Cardiac fibroblast (primary cell): Measurements from ENCODE around the gene OR10R2.

Source experiments
- DNase-seq, 2 donors: peaks; one replicate each; pipeline versions ENCODE4 v3.0.0 to v3.0.0-alpha.2; 2010; ENCODE audit warnings: low read depth in 2 of 2
- H3K4me3 ChIP-seq, 2 donors: replicated peaks in 1 of 2; 1 replicate in 1 of 2; 2 replicates in 1 of 2; pipeline ENCODE4 v1.5.1; 2011; ENCODE audit warnings: low read depth in 2 of 2, low read length in 2 of 2, mild to moderate bottlenecking in 2 of 2, moderate library complexity in 1 of 2
- TF ChIP-seq, protein P1 (sequence below): IDR thresholded peaks from one replicate; pipeline ENCODE4 v1.5.1; 2011; ENCODE audit warnings: low read depth, mild to moderate bottlenecking, low read length, inconsistent platforms

The OR10R2 gene

DNA sequence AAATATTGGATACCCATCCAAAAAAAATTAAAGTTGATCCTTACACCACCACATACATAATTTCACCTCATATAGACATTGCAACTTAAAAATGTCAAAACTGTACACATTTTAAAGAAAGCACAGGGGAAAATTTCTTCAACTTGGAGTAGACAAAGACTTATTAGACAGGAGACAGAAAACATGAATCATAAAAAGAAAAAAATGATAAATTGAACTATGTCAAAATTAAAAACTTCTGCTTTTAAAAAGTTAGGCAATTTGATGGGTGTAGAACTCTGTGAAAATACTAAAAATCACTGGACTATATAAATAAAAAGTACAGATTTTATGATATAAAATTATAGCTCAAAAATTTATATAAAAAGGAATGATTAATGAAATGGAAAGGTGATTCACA lies 14.8 kb upstream of the OR10R2 start:
- no peak overlapping the region for H3K4me3 ChIP-seq
- no peak for DNase-seq
- TF ChIP-seq, protein P1, sequence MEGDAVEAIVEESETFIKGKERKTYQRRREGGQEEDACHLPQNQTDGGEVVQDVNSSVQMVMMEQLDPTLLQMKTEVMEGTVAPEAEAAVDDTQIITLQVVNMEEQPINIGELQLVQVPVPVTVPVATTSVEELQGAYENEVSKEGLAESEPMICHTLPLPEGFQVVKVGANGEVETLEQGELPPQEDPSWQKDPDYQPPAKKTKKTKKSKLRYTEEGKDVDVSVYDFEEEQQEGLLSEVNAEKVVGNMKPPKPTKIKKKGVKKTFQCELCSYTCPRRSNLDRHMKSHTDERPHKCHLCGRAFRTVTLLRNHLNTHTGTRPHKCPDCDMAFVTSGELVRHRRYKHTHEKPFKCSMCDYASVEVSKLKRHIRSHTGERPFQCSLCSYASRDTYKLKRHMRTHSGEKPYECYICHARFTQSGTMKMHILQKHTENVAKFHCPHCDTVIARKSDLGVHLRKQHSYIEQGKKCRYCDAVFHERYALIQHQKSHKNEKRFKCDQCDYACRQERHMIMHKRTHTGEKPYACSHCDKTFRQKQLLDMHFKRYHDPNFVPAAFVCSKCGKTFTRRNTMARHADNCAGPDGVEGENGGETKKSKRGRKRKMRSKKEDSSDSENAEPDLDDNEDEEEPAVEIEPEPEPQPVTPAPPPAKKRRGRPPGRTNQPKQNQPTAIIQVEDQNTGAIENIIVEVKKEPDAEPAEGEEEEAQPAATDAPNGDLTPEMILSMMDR: no peak

DNA sequence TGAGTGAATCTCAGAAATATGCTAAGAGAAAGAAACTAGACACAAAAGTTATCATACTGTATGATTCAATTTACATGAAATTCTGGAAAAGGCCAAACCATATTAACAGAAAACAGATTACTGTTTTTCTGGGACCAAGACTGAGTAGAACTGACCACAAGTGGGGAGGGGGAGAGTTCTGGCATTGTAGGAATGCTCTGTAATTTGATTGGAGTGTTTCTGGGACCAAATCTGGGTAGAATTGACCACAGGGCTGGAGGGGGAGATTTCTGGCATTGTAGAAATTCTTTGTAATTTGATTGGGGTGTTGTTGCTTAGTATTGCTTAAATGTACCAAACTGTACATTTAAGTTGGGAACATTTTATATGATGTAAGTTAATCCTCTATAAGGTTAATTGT lies 13.8 kb upstream of the OR10R2 start:
- DNase-seq: no peak
- TF ChIP-seq, protein P1: no peak
- H3K4me3 ChIP-seq: no peak overlapping the region

DNA sequence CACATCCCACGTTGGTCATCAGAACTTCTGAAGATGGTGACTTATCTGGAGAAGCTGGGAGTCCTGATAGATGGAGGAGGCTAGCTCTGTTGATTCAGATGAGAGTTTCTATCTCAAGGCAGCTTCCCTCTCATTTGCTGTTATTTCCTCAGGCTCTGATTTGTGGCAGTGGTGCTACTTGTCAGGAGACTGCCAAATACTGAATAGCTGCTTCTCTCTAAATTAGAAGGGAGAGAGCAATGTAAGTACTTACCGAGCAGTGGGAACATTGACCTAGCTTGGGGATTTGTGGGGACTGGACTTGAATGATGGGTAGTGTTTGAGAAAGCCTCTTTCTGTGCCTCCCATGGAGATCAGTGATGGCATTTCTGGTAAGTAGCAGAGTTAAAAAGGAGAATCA lies 10.5 kb upstream of the OR10R2 start, which contains the start of gene OR10K1:
Gene OR10K1 (plus strand): TSS at position 301 of the 400 bp plus-strand sequence. CDS start 3,728 bp downstream, outside the sequence.
- TF ChIP-seq, protein P1: no peak
- no peak for DNase-seq
- H3K4me3 ChIP-seq: no peak within 1 kb of the TSS

DNA sequence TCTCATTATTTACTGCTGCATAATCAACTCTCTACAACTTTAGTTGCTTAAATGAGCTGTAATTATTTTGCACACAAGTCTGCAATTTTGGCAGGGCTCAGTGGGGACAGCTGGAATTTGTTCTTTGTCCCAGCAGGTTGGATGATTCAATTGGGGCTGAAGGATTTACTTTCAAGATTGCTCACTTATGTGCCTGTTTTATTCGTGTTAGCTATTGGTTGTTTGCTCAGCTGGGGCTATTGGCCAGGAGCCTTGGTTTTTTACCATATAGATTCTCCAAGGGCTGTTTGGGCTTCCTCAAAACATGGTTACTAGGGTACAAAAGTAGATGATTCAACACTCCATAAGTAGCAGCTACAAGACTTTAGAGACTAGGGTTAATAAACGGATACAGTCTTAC lies 13.4 kb downstream of the OR10R2 start:
- TF ChIP-seq, protein P1: no peak
- no peak overlapping the region for H3K4me3 ChIP-seq

DNA sequence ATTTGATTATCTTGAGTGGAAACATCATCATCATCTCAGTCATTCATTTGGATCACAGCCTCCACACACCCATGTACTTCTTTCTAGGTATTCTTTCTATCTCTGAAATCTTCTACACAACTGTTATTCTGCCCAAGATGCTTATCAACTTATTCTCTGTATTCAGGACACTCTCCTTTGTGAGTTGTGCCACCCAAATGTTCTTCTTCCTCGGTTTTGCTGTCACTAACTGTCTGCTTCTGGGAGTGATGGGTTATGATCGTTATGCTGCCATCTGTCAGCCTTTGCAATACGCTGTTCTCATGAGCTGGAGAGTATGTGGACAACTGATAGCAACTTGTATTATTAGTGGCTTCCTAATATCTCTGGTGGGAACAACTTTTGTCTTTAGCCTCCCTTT lies 19.3 kb downstream of the OR10R2 start:
- H3K4me3 ChIP-seq: no peak overlapping the region
- TF ChIP-seq, protein P1: no peak
- DNase-seq: no peak

More for the DNA sequence above, 13.4 kb downstream of the OR10R2 start:
- no peak for DNase-seq

DNA sequence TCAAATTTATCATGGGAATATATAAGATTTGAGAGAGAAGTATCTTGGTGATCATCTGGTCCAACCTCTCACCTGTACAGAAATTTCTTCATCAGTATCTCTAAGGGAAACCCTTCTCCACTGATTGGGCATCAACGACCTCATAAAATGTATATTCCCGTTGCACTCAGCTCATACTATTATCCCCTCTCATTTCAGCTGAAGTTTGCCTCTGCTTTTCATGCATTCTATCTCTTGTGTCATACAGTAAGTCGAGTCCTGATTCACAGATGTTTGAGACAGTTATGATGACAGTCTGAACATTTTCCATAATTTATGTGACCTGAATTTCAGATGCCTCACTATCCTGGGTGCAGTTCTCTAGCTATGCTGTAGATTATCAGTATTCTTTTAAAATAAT lies 21.0 kb downstream of the OR10R2 start:
- TF ChIP-seq, protein P1: no peak
- no peak for DNase-seq
- no peak overlapping the region for H3K4me3 ChIP-seq

DNA sequence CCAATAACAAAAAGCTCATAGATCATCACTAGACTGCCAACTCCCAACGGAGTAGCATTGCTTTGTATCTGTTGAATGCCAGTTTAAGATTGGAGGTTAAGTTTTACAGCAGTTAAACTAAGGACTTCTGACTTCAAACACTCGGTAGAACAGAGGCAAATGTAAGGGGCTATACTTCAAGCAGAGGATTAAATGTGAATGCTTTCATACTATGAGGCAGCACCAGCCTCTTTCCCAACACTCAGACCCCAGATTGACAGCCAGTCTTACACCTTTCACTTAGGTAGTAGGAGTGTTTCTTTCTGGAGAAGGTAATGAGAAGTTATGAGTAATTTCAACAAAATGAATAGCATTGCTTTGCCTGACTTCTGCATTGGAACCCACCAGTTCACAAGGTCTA lies 22.8 kb downstream of the OR10R2 start:
- DNase-seq: no peak
- TF ChIP-seq, protein P1: no peak
- no peak overlapping the region for H3K4me3 ChIP-seq
